DMS53 treated with DMSO at 0.1 percent for 48 hours (cell line): Measurements from ENCODE around the gene ARID1A.

ENCODE experiments used
- DNase-seq: peaks from one replicate; lab custom pipeline; 2025; ENCODE audit not compliant: unreplicated experiment; lab: John Stamatoyannopoulos, UW

ARID1A gene

DNA sequence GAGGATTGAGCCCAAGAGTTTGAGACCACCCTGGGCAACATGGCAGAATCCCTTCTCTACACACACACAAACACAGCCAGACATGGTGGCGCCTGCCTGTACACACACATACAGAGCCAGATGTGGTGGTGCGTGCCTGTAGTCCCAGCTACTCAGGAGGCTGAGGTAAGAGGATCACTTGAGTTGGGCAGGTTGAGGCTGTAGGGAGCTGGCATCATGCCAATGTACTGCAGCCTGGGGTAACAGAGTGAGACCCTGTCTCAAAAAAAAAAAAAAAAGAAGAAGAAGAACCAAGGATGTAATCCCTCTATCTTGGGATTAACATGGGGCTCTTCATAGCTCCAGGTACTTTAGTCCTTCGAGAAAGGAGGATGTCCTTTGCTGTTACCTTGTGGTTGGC is 62.5 kb downstream of the ARID1A start:
- no peak for DNase-seq

DNA sequence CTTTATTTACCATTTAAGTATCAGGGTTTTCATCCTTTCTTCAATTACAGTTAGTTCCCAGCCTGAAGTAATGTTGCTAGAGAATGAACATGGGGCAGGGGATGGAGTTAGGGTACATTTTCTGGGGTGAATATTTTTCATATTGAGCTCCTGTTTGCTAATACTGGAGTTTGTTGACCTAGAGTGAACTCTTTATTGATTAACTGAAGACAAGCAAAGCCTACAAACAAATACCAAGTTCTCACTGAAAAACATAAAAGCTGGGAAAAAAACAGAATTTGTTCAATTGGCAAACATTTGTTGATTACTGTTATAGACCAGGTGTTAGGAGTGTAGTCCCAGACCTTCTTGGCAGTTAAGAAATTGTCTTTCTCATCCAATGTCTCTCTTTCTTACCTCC is 63.7 kb downstream of the ARID1A start:
- DNase-seq = no peak

DNA sequence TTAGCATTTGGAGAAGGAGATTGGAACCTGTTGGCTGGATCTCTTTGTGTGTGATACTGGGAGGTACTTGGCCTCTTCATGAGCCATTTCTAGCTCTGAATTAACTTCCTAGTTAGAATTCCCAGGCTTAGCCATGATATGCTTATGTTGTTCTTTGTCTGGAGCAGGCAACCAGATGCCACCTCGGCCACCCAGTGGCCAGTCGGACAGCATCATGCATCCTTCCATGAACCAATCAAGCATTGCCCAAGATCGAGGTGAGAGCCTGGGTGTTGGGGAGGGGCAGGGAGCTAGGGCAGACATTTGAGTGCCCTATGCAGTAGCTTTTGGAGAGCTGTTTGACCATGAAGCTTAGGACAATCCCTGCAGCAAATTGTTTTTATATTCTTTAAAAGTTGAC is 65.4 kb downstream of the ARID1A start:
- DNase-seq = no peak

DNA sequence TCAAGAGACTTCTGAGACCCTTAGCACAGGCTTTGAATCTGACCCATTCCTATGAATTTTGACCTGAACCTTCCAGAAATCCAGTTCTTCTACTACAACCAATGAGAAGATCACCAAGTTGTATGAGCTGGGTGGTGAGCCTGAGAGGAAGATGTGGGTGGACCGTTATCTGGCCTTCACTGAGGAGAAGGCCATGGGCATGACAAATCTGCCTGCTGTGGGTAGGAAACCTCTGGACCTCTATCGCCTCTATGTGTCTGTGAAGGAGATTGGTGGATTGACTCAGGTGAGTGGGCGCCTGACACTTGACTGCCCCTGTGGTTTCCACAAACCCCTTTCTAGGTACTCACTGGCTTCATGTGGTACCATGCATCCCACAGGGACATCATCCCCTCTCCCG is 71.9 kb downstream of the ARID1A start:
- DNase-seq = no peak

DNA sequence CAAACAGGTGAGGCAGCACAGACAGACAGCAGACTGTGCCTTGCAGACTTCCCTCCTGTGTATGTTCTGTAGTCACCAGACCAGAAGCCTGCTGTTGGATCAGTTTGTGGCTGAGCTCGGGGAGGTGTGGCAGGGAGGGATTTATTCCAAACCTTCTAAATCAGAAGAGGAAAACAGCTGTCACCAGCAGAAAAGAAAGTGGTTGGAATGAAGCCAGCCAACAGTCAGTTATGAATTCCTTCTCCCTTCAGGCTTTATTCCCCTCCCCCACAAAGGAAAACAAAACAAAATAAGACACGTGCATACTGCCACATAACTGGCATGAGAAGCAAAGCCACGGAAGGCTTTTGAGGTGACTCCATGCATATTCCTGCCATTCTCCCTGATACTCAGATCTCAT is 72.9 kb downstream of the ARID1A start:
- no peak for DNase-seq

DNA sequence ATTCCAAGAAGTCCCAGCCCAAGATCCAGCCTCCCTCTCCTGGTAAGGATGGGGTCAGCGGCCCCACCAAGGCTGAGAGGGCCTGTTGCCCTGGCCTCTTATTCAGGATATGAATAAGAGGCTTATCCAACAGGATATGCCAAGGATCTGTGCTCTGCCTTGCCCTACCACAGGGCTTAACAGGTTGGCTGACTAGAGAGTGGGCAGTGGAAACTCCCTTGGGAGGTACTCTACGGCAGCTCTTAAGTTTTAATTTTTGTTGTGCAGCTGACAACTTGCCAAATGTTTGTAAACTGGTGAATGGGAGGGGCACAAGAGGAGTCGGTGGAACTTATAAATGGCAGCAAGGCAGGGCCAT is 75.4 kb downstream of the ARID1A start:
- no peak for DNase-seq

DNA sequence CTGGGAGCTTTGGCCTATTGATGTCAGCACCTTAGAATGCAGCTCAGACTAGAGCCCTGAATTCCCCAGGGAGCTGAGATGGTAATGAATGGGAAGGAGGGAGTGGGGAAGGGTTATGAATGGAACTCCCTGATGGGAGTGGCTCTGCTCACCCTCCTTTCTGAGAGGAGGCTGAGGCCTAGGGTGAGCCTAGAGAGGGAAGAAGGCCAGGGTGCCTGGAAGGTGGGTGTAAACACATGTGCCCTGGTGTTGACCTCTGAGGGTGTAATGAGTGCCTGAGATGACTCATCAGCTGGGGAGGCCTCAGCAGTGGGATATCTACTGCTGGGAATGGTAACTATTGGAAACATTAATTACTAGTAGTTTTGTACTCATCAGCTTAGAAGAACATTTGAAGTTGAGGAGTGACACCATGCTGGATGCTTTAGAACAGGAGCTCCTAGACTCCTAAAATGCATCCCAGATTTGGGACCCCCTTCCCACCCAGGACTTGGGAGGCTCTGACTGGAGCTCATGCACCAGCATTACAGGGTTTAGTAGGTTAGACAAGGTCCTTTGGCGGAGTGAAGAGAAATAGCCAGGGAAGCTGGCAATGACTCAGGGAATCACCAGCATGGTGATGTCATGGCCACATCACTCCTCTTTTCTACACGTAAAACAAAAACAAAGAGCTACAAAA is 76.0 kb downstream of the ARID1A start:
- peak; percentile 64 for DNase-seq

DNA sequence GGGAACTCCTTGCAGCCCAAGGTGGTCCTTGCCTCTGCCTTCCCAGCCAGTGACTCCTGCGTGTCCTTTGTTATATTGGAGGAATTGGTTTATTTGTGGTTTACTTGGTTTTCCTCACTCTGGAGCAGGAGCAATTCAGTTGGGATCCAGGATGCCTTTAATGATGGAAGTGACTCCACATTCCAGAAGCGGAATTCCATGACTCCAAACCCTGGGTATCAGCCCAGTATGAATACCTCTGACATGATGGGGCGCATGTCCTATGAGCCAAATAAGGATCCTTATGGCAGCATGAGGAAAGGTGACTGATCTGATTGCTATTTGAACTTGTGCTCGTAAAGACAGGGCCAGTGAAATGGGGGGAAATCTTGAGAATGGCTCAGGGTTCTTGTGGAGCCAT is 76.9 kb downstream of the ARID1A start:
- no peak for DNase-seq

DNA sequence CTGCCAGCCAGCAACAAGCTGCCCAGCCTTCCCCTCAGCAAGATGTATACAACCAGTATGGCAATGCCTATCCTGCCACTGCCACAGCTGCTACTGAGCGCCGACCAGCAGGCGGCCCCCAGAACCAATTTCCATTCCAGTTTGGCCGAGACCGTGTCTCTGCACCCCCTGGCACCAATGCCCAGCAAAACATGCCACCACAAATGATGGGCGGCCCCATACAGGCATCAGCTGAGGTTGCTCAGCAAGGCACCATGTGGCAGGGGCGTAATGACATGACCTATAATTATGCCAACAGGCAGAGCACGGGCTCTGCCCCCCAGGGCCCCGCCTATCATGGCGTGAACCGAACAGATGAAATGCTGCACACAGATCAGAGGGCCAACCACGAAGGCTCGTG is 78.6 kb downstream of the ARID1A start:
- no peak for DNase-seq

DNA sequence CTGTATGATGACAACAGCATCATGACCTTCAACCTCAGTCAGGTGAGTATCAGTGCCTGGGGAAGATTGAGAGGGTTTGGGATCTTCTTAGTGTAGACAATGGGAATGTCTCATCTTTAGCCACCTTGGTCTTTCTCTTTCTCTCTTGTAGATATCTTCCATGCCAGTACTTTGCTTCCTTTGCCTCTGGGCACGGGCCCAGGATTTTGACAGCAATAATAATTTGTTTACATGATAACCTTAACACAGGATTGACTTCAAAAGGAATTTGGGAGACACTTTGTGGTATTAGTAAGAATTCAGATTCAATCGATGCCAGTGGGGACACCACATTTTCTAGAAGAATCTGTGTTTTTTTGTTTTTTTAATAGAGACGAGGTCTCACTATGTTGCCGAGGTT is 79.9 kb downstream of the ARID1A start:
- DNase-seq = no peak

DNA sequence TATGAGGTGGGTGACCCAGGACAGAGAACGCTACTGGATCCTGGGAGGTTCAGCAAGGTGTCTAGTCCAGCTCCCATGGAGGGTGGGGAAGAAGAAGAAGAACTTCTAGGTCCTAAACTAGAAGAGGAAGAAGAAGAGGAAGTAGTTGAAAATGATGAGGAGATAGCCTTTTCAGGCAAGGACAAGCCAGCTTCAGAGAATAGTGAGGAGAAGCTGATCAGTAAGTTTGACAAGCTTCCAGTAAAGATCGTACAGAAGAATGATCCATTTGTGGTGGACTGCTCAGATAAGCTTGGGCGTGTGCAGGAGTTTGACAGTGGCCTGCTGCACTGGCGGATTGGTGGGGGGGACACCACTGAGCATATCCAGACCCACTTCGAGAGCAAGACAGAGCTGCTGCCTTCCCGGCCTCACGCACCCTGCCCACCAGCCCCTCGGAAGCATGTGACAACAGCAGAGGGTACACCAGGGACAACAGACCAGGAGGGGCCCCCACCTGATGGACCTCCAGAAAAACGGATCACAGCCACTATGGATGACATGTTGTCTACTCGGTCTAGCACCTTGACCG is 83.4 kb downstream of the ARID1A start:
- no peak for DNase-seq

DNA sequence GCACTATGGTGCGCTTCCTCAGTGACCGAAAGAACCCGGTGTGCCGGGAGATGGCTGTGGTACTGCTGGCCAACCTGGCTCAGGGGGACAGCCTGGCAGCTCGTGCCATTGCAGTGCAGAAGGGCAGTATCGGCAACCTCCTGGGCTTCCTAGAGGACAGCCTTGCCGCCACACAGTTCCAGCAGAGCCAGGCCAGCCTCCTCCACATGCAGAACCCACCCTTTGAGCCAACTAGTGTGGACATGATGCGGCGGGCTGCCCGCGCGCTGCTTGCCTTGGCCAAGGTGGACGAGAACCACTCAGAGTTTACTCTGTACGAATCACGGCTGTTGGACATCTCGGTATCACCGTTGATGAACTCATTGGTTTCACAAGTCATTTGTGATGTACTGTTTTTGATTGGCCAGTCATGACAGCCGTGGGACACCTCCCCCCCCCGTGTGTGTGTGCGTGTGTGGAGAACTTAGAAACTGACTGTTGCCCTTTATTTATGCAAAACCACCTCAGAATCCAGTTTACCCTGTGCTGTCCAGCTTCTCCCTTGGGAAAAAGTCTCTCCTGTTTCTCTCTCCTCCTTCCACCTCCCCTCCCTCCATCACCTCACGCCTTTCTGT is 84.6 kb downstream of the ARID1A start:
- no peak for DNase-seq

DNA sequence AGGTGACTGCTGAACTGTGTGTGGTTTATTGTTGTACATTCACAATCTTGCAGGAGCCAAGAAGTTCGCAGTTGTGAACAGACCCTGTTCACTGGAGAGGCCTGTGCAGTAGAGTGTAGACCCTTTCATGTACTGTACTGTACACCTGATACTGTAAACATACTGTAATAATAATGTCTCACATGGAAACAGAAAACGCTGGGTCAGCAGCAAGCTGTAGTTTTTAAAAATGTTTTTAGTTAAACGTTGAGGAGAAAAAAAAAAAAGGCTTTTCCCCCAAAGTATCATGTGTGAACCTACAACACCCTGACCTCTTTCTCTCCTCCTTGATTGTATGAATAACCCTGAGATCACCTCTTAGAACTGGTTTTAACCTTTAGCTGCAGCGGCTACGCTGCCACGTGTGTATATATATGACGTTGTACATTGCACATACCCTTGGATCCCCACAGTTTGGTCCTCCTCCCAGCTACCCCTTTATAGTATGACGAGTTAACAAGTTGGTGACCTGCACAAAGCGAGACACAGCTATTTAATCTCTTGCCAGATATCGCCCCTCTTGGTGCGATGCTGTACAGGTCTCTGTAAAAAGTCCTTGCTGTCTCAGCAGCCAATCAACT is 85.5 kb downstream of the ARID1A start:
- no peak for DNase-seq

DNA sequence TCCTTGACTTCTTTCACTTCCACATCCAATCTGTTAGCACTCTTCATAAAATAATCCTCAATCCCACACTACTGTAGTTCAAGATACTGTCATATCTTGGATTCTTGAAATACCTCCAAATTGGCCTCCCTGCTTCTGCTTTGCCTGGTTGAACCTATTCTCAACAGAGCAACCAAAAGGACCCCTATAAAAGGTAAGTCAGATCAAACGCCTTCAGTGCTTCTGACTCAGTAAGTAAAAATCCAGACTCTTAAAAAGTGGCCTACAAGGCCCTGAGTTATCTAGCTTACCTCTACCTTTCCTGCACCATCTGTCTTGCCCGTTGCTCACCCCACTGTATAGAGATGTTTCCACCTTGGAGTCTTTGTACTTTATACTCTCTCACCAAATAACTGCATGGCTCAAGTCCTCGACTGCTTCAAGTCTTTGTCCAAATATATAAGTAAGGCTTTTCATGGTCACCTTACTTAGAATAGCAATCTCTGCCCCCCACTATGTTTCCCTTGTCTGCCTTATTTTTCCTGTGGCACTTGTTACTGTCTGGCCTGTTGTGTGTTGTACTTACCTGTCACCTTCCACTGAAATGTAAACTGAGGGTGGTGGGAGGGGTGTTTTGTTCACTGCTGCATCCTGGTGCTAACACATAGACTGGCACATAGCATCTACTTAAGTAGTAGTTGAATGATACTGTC is 86.9 kb downstream of the ARID1A start:
- no peak for DNase-seq

DNA sequence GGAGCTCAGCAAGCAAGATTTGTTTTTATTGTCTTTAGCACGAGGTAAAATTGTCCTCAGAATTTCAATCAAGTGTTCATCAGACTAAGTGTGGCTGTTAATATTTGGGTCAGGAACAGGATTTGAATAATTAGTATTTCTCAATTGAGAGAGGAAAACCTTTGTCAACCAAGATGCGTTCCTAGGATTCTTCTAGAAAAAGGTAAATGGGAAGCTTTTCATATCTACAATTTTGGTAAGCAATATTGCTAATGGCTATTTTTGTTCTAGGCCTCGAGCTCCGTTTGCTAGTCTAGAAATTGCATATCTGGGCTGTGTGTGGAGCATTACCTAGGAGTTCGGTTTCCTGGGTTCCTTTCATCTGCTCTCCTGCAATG is 87.8 kb downstream of the ARID1A start:
- no peak for DNase-seq

DNA sequence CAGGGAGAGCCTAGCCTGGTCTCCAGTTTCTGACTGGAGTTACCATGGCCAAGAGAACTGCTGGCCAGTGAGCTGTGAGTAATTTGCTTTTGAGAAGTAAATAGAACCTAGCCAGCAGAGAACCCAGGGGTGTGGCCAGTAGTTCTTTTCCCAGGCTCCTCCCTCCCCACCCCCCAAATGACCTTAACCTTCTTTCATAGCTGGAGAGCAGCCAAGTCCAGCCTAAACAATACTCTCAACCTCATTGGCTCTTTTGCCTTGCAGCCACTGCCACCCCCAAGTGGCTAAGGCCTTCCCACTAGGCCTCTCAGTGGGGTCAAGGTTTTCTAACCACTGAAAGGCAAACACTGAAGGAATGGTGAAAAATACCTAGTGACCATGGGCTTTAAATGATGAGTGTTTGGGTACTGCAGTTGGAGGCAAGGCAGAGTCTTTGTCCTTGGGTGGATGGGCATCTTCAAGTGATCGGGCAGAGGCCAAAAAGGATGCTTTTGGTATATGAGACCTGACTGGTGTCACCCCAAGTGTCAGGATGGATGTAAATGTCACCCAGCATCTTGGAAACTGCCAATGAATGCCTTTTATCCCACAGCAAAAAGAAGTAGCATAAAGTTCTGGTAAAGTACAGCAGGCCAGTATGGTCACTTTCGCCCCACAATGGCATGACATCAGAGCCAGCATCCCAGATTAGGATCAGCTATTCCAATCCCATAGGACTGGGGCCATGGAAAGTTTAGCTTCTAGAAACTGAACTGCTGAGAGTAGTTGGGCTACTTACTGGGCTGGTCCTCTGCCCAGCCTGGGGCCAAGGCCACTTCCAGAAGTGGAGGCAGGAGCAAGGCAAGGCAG is 88.4 kb downstream of the ARID1A start:
- DNase-seq = no peak

DNA sequence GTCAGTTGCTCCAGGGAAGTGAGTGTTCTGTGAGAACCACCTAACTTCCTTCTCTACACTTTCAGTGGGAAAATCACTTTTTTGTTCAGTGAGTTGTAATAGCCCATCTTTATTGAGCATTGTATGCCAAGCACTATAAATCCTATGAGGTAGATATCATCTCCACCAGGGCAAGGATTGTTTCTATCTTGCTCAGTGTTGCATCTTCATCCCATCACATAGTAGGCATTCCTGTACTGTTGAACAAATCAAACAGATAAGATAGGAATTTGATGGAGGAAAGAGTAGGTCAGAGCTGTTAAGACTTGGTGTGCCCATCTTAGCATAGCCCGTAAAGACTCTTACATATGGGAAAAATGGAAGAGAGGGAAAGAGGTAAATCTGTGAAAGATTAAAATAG is 89.1 kb downstream of the ARID1A start:
- no peak for DNase-seq

DNA sequence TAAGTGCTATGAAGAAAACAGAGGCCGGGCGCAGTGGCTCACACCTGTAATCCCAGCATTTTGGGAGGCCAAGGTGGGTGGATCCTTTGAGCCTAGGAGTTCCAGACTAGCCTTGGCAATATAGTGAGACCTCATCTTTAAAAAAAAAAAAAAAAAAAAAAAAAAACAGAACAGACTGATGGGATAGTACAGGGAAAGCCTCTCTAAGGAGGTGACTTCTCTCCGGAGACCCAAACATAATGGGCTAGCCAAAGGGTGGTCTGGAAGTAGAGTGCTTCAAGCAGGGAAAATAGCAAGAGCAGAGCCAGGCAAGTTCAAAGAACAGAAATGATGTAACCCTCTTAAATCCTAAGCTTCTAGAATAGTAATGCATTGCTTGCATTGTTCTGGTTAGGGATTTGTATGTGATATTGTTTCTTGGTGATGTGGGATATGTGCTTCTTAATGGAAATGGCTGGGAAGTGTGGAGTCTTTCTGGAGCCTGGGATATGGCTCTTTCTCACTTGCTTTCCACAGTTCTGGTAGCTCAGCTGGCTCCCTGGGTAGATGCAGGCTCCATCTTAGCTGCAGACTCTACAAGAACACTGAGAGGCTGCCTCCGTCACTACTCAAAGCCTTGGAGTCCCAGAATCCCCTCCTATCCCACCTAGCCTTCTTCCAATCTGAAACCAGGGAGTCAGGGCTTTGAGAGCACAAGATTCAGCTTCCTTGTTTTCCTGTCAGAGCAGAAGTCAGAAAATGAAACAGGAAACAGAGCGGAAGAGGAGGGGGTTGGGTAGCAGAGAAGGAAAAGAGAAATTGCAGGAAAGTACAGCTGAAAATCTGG is 90.0 kb downstream of the ARID1A start:
- DNase-seq = peak; percentile 34

DNA sequence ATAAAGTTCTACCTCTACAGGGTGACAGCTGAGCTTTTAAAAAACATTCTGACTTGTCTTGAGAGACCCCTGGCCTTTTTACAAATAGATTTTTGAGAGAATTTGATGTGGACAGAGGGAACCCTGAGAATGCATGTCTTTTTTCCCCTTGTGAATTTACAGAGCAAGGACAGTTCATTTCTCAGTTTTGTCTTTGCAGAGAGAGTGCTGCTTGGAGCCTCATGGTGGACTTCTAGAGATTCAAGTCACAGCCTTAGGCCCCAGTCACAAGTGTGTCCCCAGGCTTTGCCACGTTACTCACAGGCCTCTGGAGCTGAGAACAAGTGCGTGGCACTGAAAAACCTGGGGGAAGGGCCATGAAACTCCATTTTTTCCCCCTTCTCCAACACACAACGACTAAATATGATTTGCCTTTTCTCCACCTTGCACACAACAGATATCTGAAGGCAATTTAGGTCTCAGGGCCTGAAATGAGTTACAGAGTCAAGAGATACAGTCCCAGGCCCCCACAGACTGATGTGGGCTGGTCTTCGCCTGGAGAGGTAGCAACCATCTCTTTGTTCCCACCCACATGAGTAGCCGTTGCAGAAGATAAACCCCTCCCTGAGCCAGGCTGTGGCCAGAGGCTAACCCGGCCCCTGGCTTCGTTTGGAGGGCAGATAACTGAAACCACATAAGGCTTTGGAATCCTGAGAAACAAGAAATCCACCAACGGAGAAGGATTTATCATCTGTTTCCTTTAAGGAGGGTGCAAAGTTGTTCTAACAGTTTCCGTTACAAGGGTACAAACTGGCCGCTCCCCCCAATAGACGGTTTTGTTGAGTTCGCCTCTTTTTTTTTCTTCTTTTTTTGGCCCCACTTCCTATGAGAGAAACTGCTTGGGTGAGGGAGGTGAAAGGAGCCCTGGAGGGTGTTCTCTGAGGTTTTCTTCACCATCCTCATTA is 90.9 kb downstream of the ARID1A start:
- DNase-seq = peak; percentile 28
